GM19372 (cell line): ENCODE results near the gene INPP4B.
"Not testable (repeated sequence)": the region's sequence is repeated elsewhere in the genome, so short reads cannot be mapped to it uniquely, and the experiment has no call there.

Experiments used
- ATAC-seq: cut with Tn5 transposase; IDR thresholded peaks from one replicate; pipeline ENCODE4 v1.9.1; 2021; ENCODE audit warnings: mild to moderate bottlenecking, low read depth, moderate library complexity; ENCODE audit not compliant: unreplicated experiment

Gene INPP4B

DNA sequence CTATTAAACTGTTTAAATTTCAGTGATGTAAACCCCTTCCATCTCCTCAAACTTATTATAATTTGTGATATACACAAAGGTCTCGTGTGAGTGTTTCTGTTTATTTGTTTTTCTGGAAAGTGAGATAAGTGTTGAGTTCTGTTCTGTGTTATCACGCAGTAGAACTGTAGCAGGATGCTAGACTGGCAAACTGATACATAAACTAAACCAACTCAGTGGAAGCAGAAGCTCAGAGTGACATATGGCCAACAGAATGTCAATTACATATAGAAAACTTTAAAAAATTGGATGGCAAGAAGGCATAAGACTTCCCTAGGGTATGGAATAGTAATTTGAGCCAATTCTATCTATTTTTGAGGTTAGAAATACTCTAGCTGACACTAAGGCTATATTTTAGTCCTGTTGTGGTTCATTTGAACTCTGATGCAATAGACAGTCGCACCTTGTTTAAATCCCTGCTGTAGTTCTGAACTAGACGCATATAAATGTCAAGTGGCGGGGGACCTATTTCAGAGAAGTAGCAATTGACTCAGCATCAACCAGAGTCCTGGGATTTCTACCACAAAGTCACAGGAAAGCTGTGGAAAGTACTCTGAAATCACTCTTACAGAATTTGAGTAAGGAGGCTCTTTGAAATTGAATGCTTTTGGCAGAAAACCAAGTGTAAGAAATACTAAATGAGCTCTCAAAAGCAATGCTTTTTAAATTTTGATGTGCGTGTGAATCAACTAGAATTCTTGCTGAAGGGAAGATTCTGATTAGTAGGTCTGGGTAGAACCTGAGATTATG lies 294.4 kb downstream of the INPP4B start:
- no peak for ATAC-seq

DNA sequence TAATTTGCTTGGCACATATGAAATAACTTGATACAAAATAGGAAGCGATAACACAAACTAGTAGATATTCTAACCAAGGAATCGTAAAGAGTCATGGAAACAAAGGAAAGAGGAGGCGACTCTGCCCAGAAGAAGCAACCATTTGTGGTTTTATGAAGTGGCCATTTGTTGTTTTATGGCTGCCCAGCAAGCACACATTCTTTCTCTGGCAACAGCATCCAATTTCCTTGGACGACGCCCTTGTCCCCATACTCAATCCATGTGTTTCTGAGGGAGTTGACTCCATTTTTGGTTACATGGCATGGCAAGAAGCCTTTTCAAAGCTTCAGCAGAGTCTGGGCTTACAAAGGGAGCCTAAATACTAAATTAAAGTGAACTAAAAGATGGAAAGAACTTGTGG lies 295.1 kb downstream of the INPP4B start:
- ATAC-seq = no peak

DNA sequence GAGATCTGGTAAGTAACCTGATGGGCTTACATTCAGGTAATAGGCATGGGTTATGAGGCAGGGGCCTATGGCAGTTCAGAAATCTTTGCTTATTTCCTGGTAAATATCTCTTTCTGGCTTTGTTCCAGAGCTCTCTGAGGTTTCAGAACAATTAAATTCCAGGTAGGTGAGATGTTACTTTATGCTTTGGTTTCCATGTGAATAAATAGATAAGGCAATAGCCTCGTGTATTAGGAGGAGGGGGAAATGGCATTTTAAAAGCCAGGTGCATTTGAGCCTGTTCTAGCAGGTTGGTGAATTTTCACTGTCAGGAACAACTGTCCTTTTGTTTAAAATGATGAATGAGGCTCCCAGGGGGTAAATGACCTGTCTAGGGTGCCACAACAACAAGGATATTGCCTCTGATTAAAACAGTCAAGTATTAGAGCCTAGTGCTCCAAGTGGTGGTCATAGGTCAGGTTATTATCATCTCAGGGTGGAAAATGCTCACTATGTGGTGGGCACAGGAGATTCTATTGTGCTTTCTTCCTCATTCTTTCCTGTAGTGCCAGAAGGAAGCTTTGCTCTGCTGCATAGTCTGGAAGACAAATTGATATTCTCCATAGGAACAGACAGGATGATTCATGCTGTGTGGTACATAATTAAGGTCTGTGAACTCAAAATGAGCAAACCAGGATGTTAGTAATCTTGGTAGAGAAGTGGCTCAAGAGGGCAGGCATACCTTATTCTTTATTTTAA lies 296.2 kb downstream of the INPP4B start:
- no peak for ATAC-seq

DNA sequence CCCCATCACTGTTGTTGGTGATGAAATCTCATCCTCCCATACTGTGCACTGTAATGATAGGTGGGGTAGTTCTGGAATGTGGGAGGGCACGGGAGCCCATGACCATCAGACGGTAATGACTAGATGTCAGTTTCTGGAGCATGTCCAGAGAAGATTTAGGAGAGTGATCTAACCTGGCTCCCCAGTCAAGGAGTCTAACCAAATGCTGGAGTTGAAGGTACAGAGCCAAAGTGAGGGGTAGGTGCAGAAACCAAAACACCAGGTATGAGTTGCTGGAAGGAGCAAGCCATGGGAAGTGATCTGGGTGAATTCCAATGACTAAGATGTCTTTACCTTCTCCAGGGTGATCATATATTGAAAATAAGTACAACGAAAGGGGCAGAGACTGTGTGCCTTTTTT lies 296.9 kb downstream of the INPP4B start:
- ATAC-seq = no peak

DNA sequence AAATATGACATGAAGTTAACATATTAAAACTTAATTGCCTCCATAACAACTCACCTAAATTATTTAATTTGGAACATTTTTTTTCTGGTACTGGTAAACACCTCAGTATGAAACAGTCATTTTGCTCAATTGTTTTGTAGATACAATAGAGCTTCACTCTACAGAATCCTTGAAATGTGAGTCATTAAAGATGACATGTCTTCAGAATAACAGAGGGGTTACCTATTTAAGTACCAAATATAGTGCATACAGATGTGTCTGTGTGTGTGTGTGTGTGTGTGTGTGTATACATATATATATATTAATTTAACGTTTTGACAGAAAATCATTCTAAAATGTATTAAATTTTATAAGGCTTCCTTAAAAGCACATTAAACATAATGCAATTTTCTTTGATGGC lies 297.6 kb downstream of the INPP4B start:
- ATAC-seq = no peak

DNA sequence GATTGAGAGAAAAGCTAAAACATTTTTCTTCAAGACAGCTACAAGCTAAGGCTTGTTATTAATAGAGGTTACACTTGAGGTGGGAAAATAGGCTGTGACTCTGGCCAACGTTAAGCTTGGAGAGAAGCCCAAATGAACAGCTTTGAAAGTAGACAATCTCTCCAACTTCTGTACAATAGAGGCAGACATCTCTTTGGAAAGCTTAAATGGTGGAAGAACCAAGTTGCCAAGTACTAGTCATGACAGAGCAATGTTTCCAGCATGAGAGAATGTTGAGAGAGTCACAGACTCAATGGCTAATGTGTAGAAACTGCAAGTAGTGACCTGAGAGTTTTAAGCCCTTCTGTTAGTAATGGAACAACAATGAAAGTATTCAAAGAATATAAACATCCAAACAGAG lies 298.1 kb downstream of the INPP4B start:
- no peak for ATAC-seq

DNA sequence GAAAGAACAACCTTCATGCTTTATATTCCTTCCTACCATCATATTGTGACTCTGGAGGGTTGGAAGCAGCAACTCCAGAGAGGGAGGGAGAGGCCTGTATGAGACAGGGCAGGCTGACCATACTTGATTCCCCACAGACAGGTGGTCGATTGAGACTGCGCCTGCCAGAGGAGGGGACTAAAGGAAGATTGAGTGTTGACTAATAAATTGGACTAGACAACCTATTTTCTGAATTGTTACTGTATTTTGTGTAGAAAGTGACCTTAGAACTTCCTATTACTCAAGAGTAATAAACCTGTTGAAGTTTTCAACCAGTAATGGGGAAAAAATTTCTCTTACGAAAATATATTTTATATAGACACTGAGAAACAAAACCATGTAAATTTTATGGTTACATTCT lies 301.5 kb downstream of the INPP4B start:
- ATAC-seq = no peak

DNA sequence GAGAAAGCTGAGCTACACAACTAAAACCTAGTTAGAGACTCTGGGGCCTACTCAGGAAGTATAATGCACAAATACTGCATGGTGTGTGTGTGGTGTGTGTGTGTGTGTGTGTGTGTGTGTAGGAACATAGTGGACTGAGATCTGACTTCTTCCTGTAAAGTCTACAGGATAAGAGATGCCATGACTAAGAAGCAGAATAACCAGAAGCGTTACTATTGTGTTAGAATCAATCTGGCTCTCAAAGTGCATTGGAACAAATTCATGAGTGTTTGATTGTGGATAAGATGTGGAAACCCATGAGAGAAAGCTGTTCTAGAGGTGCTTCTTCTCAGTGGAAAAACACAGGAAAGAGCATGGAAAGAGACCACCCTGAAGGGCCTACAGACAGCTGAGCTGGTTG lies 302.1 kb downstream of the INPP4B start:
- no peak for ATAC-seq

DNA sequence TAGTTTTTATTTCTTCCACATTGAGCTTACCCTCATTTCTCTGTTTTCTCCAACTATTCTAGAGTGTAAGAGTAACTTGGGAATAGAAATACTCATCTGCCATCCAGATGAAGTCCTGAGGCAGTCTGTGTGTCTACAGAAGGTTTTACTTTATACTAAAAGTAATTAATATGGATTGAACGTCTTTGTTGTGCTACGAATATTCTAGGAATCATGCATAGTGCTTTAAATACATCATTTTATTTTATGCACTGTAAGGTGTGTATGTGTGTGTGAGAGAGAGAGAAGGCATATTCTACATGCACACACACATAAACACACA lies 305.7 kb downstream of the INPP4B start:
- no peak for ATAC-seq

DNA sequence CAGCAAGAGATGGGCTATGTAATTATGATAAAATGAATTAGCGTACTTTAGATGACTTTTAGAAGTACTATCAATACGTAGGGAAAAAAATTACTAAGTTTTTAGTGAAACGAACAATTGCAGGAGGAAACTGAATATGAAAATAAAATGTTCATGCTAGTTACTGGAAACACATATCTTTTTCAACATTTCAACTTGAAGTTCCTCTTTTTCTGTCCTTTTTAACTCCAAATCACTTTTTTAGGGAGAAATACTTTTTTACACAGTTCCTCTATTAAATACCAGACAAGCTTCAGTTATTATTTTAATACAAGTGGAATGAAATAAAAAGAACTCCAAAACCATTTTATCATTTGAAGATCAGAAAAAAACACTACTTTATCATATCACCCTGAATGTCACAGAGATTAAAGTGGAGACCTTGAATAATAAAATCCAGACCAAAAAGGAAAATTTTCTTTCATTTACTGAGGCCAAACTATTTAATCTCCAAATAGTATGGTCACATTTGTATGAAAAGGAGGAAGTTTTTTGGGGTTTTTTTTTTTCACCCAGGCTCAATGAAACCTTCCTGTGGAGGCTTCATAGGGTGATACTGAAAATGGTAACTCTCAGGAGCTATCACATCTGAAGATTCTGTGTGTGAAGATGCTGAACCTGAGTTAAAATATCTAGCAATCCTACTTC lies 306.2 kb downstream of the INPP4B start:
- ATAC-seq = no peak

DNA sequence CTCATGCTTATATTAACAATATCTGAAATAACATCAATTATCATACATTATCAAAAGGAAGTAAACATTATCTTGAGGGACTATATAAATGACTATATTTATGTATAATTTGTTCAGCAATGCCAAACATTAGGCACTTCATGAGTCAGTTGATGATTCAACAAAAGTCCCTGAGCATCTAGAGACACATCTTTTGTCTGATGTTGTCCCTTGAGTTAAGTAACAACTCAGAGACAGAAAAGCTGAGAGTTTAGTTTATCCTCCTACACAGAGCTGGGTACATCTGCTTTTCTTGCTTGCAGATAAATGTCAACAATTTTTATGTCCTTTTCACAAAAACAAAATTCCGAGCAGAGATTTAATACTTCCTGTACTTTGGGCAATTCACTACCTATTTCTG lies 311.1 kb downstream of the INPP4B start:
- no peak for ATAC-seq

DNA sequence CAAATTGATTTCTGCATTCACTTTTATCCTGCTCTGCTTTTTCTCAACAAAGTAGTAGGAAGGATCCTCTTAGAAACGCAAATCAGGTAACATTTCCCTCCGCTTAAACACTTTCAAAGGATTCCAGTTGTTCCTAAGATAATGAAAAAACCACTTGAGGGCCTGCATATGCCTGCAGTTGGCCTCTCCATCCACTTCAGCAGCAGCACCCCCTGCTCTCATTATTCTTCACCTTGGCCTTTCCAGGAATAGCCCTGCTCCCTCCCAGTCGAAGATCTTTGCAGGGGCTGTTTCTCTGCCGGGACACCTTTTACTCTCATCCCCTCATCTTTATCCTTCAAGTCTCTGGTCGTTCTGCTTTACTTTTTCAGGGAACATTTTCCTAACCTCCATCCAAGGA lies 314.0 kb downstream of the INPP4B start:
- ATAC-seq = no peak

DNA sequence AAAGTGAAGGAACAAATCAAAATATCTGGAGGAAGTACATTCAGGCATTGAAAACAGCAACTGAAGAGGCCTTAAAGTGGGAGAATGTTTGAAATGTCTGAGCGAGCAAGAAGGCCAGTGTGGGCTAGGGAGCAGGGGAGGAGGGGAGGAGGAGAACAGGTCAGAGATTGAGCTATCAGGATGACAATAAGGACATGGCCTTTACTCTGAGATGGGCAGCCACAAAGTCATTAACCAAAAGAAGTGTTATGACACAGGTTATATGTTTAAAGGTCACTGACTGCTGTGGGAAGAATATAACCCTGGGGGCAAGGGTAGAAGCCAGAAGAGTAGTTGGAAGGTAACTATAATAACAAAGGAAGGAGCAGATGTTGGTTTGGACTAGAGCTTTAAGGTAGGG lies 315.4 kb downstream of the INPP4B start:
- ATAC-seq = no peak

DNA sequence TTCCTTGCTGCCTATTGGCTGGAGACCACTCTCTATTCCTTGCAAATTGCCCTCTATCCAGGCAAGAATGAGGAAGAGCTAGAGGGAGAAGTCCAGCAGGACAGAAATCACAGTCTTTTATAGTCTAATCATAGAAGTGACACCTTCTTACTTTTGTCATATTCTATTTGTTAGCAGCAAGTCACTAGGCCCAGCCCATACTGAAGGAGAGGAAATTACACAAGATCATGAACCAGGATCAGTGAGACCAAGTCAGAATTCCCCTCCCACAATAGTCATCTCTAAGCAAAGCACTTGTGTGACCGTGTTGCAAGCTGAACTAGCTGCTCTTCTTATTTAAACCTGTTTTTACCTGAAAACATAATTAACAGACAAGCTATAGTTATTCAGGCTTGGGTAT lies 317.7 kb downstream of the INPP4B start:
- ATAC-seq = no peak

DNA sequence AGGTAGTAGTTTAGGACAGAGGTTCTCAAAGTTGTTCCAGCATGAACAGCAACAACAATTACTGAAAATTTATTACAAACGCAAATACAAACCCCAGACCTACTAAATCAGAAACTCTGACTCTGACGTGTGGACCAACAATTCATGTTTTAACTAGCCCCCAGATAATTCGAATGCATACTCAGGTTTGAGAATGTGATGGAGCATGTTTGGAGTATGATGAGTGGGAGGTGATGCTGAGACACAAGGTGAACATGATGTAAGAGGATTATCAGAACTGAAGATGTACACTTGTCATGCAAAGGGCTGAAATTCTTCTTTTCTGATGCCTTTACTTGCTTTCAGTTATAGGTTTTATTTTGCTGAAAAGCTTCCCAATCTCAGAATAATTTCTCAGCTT lies 323.0 kb downstream of the INPP4B start:
- no peak for ATAC-seq

DNA sequence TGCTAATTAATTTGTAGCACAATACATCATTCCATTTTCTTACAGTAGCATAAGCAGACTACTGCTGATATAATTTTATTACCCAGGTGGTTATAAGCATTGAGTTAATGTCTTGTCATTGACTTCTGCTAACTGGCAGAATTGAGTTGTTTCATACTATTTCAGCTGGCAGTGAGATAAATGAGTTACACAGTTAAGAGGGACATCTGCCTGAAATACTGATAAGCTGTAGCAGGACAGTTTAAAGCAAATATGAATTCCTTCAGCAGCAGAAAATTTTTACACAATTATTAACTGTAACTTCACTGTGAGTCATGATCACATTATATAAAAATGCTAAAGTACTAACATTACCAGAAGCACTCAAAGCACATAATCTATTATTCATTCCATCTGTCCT lies 326.8 kb downstream of the INPP4B start:
- ATAC-seq = no peak

DNA sequence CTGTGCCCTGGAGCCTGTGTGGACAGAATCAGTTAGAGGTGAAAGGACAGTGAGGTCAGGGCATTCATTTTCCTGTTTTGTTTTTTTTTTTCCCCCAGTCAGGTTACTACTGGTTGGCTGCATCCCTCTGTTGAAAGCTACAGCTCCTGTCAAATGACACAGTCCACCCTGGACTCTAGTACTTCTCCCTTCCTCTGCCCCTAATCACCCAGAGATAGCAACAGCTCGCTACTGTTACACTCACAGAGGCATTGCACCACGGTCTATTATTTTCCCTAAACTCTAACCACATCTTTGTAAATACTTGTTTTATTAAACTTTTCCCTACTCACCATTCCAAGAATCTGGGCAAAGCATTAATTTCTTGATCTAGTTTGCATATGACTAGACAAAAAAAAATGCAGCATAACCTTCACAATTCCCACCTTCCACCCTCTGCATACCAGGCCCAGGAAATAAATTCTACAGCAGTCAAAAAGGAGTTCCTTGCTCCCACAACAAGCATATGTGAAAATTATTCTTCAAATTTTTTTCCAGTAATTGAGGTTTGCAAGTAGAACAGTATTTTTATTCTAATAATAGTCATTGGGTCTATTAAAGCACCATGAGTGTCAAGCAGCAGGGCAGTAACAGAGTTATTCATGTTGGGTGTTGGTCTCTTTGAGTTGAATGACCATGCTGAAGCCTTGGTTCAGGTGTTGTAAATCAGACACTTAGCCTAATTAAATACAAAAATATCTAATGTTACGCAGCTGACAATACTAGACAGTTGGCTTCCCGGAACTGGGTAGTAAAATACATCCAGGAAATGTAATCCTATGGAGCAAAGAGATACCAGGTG lies 329.2 kb downstream of the INPP4B start:
- ATAC-seq = no peak

DNA sequence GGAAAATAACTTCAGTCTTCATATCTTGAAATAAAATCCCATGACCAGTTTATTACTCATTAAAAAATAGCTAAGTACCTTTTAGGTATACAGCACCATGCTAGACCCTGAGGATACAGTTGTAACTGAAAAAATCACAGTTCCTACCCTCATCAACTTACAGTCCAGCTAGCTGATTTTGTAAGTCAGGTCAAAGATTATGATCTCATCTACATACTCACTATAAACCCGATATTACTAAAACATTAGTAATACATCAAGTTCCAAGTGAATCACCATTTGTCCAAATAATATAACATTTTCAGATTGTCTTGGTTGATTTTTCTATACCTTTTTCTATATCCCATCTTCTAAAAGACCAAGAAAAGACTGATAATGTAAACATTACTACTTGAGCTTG lies 333.9 kb downstream of the INPP4B start:
- no peak for ATAC-seq

DNA sequence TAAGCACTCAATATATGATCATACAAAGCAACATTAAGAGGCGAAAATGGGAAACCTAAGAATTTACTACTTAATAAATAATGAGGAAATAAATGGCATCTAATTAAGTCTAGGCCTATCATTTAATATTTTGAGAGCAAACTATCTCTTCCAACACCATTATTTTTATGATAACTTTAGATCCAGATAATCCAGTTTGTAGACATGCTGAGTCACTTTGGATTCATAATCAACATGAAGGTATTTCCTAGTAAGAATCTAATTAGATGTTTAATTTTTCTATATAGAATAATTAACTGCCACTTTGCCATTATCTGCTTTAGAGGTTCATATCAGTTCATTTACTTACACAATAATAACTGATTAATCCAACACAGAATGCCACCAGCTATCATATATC lies 336.2 kb downstream of the INPP4B start:
- no peak for ATAC-seq

DNA sequence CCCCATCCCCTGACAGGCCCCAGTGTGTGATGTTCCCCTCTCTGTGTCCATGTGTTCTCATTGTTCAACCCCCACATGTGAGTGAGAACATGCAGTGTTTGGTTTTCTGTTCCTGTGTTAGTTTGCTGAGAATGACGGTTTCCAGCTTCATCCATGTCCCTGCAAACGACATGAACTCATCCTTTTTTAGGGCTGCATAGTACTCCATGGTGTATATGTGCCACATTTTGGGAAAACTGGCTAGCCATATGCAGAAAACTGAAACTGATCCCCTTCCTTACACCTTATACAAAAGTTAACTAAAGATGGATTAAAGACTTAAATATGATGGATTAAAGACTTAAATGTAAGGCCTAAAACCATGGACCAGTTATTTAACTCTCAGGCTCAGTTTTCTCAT lies 336.7 kb downstream of the INPP4B start:
- not testable (repeated sequence) for ATAC-seq

DNA sequence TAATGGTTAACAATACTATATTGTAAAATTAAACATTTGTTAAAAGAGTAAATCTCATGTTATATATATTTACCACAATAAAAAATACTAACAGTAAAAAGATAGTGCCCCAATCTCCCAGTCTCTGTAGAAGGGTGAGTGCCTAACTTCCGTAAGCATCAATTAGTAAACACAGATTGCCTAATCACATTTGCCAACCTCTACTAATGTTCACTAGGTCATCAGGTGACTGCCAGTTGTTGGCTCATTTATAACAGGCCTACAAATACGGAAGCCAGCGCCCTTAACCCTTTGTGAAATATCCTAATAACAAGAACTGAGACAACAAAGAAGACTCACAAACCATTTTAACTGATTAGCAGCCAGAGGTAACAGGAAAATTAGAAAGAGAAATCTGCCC lies 345.1 kb downstream of the INPP4B start:
- ATAC-seq = no peak
